Panc1 (cell line): ENCODE results near the gene USP49.

Experiments
- POLR2AphosphoS5 ChIP-seq: IDR thresholded peaks from 2 replicates; pipeline ENCODE4 v1.6.1; 2012; ENCODE audit warnings: mild to moderate bottlenecking, low read depth, low read length, moderate library complexity
- TF ChIP-seq, protein P1 (sequence below): fragments of 450-650 bp; IDR thresholded peaks from 2 replicates; pipeline ENCODE4 v1.5.1; 2017; ENCODE audit warnings: mild to moderate bottlenecking

DNA sequence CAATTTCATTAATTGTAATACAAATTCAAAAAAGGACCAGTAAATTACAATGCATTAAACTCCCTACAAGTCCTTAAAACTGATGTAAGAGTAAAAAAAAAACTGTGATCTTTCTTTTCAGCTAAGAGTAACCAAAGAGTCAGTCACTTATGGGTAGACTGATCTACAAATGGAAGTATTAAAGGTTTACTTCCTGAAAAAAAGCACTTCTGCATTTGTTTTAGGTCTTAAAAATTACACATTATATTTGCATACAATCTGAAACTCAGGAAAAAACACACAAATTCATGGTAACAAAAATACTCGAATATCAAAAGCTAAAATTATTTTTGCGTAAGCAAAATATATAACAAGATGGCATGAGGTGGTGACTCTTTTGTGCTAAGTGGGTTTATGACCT is 23.5 kb downstream of the USP49 start:
- TF ChIP-seq, protein P1, sequence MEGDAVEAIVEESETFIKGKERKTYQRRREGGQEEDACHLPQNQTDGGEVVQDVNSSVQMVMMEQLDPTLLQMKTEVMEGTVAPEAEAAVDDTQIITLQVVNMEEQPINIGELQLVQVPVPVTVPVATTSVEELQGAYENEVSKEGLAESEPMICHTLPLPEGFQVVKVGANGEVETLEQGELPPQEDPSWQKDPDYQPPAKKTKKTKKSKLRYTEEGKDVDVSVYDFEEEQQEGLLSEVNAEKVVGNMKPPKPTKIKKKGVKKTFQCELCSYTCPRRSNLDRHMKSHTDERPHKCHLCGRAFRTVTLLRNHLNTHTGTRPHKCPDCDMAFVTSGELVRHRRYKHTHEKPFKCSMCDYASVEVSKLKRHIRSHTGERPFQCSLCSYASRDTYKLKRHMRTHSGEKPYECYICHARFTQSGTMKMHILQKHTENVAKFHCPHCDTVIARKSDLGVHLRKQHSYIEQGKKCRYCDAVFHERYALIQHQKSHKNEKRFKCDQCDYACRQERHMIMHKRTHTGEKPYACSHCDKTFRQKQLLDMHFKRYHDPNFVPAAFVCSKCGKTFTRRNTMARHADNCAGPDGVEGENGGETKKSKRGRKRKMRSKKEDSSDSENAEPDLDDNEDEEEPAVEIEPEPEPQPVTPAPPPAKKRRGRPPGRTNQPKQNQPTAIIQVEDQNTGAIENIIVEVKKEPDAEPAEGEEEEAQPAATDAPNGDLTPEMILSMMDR = no peak
- no peak for TF ChIP-seq POLR2AphosphoS5
